Trophoblast cell (in vitro differentiated cells and primary cell): Measurements from ENCODE around the gene PTGS1.

Experiments
- DNase-seq, 2 donors: peaks; one replicate each; pipeline ENCODE4 v3.0.0-alpha.2; 2016
- H2AFZ ChIP-seq: 2 replicates; pipeline ENCODE4 v1.6.1; 2013; ENCODE audit warnings: low read length, moderate library complexity, mild to moderate bottlenecking; ENCODE audit not compliant: insufficient read depth, poor library complexity
- H2AK5ac ChIP-seq: 2 replicates; pipeline ENCODE4 v1.6.1; 2013; ENCODE audit warnings: mild to moderate bottlenecking, low read length
- H2BK120ac ChIP-seq: 2 replicates; pipeline ENCODE4 v1.6.1; 2013; ENCODE audit warnings: low read length, mild to moderate bottlenecking, moderate library complexity; ENCODE audit not compliant: insufficient read depth, poor library complexity
- H2BK12ac ChIP-seq: 2 replicates; pipeline ENCODE4 v1.6.1; 2013; ENCODE audit warnings: mild to moderate bottlenecking, low read length, moderate library complexity
- H2BK5ac ChIP-seq: 2 replicates; pipeline ENCODE4 v1.6.1; 2013; ENCODE audit warnings: low read length, low read depth, moderate library complexity, mild to moderate bottlenecking; ENCODE audit not compliant: poor library complexity
- H3K14ac ChIP-seq: 2 replicates; pipeline ENCODE4 v1.6.1; 2013; ENCODE audit warnings: mild to moderate bottlenecking, low read length
- H3K18ac ChIP-seq: 2 replicates; pipeline ENCODE4 v1.6.1; 2013; ENCODE audit warnings: mild to moderate bottlenecking, low read length
- H3K23ac ChIP-seq: 2 replicates; pipeline ENCODE4 v1.6.1; 2013; ENCODE audit warnings: low read length
- H3K27ac ChIP-seq: 2 replicates; pipeline ENCODE4 v1.5.1; 2013; ENCODE audit warnings: low read depth, mild to moderate bottlenecking, inconsistent platforms, low read length, moderate library complexity
- H3K27me3 ChIP-seq: 2 replicates; pipeline ENCODE4 v1.6.1; 2013; ENCODE audit warnings: inconsistent platforms, mild to moderate bottlenecking, low read length, moderate library complexity; ENCODE audit not compliant: insufficient read depth
- H3K36me3 ChIP-seq, 2 experiments: 1 replicate in 1 of 2; 2 replicates in 1 of 2; pipeline ENCODE4 v1.6.1; 2013; ENCODE audit warnings: low read length in 2 of 2, mild to moderate bottlenecking in 2 of 2, moderate library complexity in 1 of 2; ENCODE audit not compliant: insufficient read depth in 2 of 2, control insufficient read depth in 1 of 2
- H3K4ac ChIP-seq: 2 replicates; pipeline ENCODE4 v1.6.1; 2013; ENCODE audit warnings: low read depth, mild to moderate bottlenecking, low read length, moderate library complexity
- H3K4me1 ChIP-seq, 2 experiments: 1 replicate in 1 of 2; 2 replicates in 1 of 2; pipeline ENCODE4 v1.6.1; 2013; ENCODE audit warnings: low read length in 2 of 2, mild to moderate bottlenecking in 2 of 2, moderate library complexity in 1 of 2; ENCODE audit not compliant: insufficient read depth in 2 of 2, control insufficient read depth in 1 of 2
- H3K4me2 ChIP-seq: 2 replicates; pipeline ENCODE4 v1.6.1; 2013; ENCODE audit warnings: inconsistent platforms, mild to moderate bottlenecking, low read length, moderate library complexity
- H3K4me3 ChIP-seq: 2 replicates; pipeline ENCODE4 v1.5.1; 2013; ENCODE audit warnings: mild to moderate bottlenecking, low read depth, low read length, inconsistent platforms
- H3K79me1 ChIP-seq: one replicate; pipeline ENCODE4 v1.6.1; 2013; ENCODE audit warnings: low read length
- H3K79me2 ChIP-seq: 2 replicates; pipeline ENCODE4 v1.6.1; 2013; ENCODE audit warnings: low read length, mild to moderate bottlenecking; ENCODE audit not compliant: control insufficient read depth, insufficient read depth, poor library complexity
- H3K9ac ChIP-seq: 2 replicates; pipeline ENCODE4 v1.6.1; 2013; ENCODE audit warnings: mild to moderate bottlenecking, low read length
- H3K9me3 ChIP-seq: 2 replicates; pipeline ENCODE4 v1.6.1; 2013; ENCODE audit warnings: low read depth, mild to moderate bottlenecking, control low read depth, inconsistent platforms, low read length; ENCODE audit not compliant: insufficient read depth
- H4K12ac ChIP-seq: 2 replicates; pipeline ENCODE4 v1.6.1; 2013; ENCODE audit warnings: low read depth, mild to moderate bottlenecking, low read length, moderate library complexity
- H4K8ac ChIP-seq: 2 replicates; pipeline ENCODE4 v1.6.1; 2013; ENCODE audit warnings: low read depth, mild to moderate bottlenecking, low read length, moderate library complexity
- H4K91ac ChIP-seq: one replicate; pipeline ENCODE4 v1.6.1; 2013; ENCODE audit warnings: low read depth, mild to moderate bottlenecking, low read length, moderate library complexity
- WGBS: extraction: QIAGEN DNeasy Blood & Tissue Kit; methylation state at CpG from one replicate; pipeline ENCODE4 v1.1.7; 2013; ENCODE audit warnings: missing lambda C conversion rate; ENCODE audit not compliant: insufficient read length, insufficient coverage; ENCODE audit errors: extremely low coverage; 5-methylcytosine and 5-hydroxymethylcytosine counted together

PTGS1 gene

DNA sequence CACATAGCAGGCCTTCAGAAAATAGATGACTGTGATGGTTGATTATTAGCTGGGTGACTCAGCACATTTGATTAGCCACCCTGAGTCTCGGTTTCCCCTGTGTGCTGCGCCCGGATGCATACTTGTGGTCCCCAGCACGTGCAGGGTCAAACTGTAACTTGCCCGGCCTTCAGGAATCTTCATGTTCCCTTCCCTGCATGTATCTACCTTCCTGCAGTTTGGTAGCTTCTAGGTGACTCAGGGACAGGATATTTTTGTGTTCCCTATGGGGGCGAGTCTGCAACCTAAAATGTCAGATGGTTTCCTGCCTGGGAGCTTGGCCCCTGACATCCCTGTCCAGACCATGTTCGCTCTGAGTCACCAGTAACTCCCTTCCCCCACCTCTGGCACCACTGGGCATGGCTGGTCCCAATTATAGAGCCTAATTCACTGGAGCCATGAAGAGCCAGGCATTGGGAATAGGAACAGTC lies 13.2 kb downstream of the PTGS1 start:
- H2BK12ac ChIP-seq = no peak overlapping the region
- no peak overlapping the region for H4K8ac ChIP-seq
- H3K23ac ChIP-seq = no peak overlapping the region
- no peak overlapping the region for H3K4me2 ChIP-seq
- no peaks in the 10 kb centered on the region for H3K36me3 ChIP-seq
- no CpG with 5 or more reads among the region's 7 CpGs for WGBS
- H2BK5ac ChIP-seq = no peak overlapping the region
- no peaks in the 10 kb centered on the region for H3K27me3 ChIP-seq
- H3K14ac ChIP-seq = no peak overlapping the region
- H4K12ac ChIP-seq = no peak overlapping the region
- no peak overlapping the region for H2AFZ ChIP-seq
- no peak overlapping the region for H3K27ac ChIP-seq
- H3K4me1 ChIP-seq = no peaks in the 10 kb centered on the region
- H3K18ac ChIP-seq = no peak overlapping the region
- no peak for DNase-seq
- H3K9me3 ChIP-seq = peaks cover 6% of the 10 kb centered on the region
- no peaks in the 10 kb centered on the region for H3K79me1 ChIP-seq
- H3K9ac ChIP-seq = no peak overlapping the region
- H3K4ac ChIP-seq = no peak overlapping the region
- H2AK5ac ChIP-seq = no peak overlapping the region
- H2BK120ac ChIP-seq = no peak overlapping the region
- no peak overlapping the region for H4K91ac ChIP-seq
- no peaks in the 10 kb centered on the region for H3K79me2 ChIP-seq
- H3K4me3 ChIP-seq = no peak overlapping the region

DNA sequence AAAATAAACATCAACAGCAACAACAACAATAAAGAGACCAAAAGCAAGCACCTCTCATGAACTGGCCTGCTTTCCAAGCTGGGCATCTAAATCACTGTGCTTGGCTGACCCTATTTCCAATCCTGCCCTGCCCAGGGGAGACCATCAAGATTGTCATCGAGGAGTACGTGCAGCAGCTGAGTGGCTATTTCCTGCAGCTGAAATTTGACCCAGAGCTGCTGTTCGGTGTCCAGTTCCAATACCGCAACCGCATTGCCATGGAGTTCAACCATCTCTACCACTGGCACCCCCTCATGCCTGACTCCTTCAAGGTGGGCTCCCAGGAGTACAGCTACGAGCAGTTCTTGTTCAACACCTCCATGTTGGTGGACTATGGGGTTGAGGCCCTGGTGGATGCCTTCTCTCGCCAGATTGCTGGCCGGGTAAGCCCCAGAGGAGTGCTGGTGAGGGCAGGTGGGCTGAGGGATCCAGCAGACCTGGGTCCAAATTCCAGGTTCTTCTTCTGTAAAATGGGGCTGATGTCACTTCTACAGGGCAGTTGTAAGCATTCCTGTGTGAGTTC lies 15.6 kb downstream of the PTGS1 start:
- H3K4me2 ChIP-seq = no peak overlapping the region
- no peak overlapping the region for H3K27ac ChIP-seq
- no peak overlapping the region for H4K8ac ChIP-seq
- no peaks in the 10 kb centered on the region for H3K27me3 ChIP-seq
- no peak for DNase-seq
- H3K14ac ChIP-seq = no peak overlapping the region
- H3K18ac ChIP-seq = no peak overlapping the region
- no peak overlapping the region for H3K4me3 ChIP-seq
- no peaks in the 10 kb centered on the region for H3K79me1 ChIP-seq
- H3K36me3 ChIP-seq = no peaks in the 10 kb centered on the region
- H4K91ac ChIP-seq = no peak overlapping the region
- WGBS = no CpG with 5 or more reads among the region's 8 CpGs
- H3K79me2 ChIP-seq = no peaks in the 10 kb centered on the region
- H2BK120ac ChIP-seq = no peak overlapping the region
- no peak overlapping the region for H2BK5ac ChIP-seq
- no peak overlapping the region for H2AK5ac ChIP-seq
- no peak overlapping the region for H3K23ac ChIP-seq
- H4K12ac ChIP-seq = no peak overlapping the region
- no peak overlapping the region for H2AFZ ChIP-seq
- no peak overlapping the region for H3K4ac ChIP-seq
- no peaks in the 10 kb centered on the region for H3K4me1 ChIP-seq
- no peak overlapping the region for H2BK12ac ChIP-seq
- H3K9me3 ChIP-seq = peaks cover 4% of the 10 kb centered on the region
- H3K9ac ChIP-seq = peak overlapping the region; percentile 44

DNA sequence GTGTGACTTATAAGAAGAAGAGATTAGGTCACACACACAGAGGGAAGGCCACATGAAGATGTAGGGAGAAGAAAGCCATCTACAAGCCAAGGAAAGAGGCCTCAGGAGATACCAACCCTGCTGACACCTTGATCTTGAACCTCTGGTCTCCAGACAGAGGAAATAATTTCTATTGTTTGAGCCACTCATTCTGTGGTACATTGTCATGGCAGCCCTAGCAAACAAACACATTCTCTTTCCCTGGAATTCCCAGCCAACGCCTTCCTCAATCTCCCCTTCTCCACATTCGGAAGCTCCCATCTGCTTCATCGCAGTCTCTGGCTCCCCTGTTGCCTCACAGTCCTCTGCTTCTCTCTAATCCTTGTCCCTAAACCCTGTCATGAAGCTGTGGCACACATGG lies 16.7 kb downstream of the PTGS1 start:
- Histone ChIP-seq H3K18ac (no peak overlapping the region), H3K27ac (no peak overlapping the region), H2AK5ac (no peak overlapping the region), H3K14ac (no peak overlapping the region), H2BK5ac (no peak overlapping the region), H3K23ac (no peak overlapping the region), H3K4me1 (no peaks in the 10 kb centered on the region), H3K79me2 (no peaks in the 10 kb centered on the region), H4K12ac (no peak overlapping the region), H4K91ac (no peak overlapping the region), H2BK12ac (no peak overlapping the region), H3K4me2 (no peak overlapping the region), H3K9ac (no peak overlapping the region), H3K27me3 (no peaks in the 10 kb centered on the region), H3K79me1 (no peaks in the 10 kb centered on the region), H3K9me3 (peaks cover 3% of the 10 kb centered on the region), H2AFZ (no peak overlapping the region), H2BK120ac (no peak overlapping the region), H3K4me3 (no peak overlapping the region), H3K4ac (no peak overlapping the region), H3K36me3 (no peaks in the 10 kb centered on the region), H4K8ac (no peak overlapping the region)
- WGBS = no CpG with 5 or more reads among the region's 3 CpGs
- no peak for DNase-seq

DNA sequence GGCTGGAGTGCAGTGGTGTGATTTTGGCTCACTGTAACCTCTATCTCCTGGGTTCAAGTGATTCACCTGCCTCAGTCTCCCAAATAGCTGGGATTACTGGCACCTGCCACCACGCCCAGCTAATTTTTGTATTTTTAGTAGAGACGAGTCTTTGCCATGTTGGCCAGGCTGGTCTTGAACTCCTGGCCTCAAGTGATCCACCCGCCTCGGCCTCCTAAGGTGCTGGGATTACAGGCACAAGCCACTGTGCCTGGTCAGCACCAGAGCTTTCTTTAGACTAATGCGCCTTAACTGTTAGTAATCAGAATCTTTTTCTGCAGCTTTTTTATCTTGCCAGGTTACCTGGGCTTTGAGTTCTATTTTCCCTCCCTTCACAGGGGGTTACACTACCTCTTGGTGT lies 18.4 kb downstream of the PTGS1 start:
- Histone ChIP-seq H2BK12ac (no peak overlapping the region), H3K9me3 (peaks cover 3% of the 10 kb centered on the region), H3K4ac (no peak overlapping the region), H3K79me1 (no peaks in the 10 kb centered on the region), H3K4me2 (no peak overlapping the region), H3K14ac (no peak overlapping the region), H4K91ac (no peak overlapping the region), H2BK120ac (no peak overlapping the region), H2BK5ac (no peak overlapping the region), H3K18ac (no peak overlapping the region), H4K12ac (no peak overlapping the region), H2AK5ac (no peak overlapping the region), H3K23ac (no peak overlapping the region), H3K4me1 (no peaks in the 10 kb centered on the region), H4K8ac (no peak overlapping the region), H3K27ac (no peak overlapping the region), H2AFZ (no peak overlapping the region), H3K36me3 (no peaks in the 10 kb centered on the region), H3K79me2 (no peaks in the 10 kb centered on the region), H3K9ac (no peak overlapping the region), H3K4me3 (no peak overlapping the region), H3K27me3 (no peaks in the 10 kb centered on the region)
- no CpG with 5 or more reads among the region's 5 CpGs for WGBS
- no peak for DNase-seq
